Measurements from ENCODE around the gene PDZRN3.

PDZRN3 gene

GRCh38 chr3:73384091-73384906 lies 240.4 kb downstream of the PDZRN3 start:
- DNase-seq (ENCODE audit: low spot score) = no peak

GRCh38 chr3:73383470-73384049 lies 241.2 kb downstream of the PDZRN3 start:
- DNase-seq (ENCODE audit: low spot score) = no peak

GRCh38 chr3:73381551-73381950 lies 243.2 kb downstream of the PDZRN3 start:
- DNase-seq (ENCODE audit: low spot score) = no peak

- DNase-seq (ENCODE audit: low spot score) = no peak
Observed at GRCh38 chr3:73380735-73381532, 243.8 kb downstream of the PDZRN3 start.

- no peak for DNase-seq (ENCODE audit: low spot score)
Observed at GRCh38 chr3:73379465-73379864, 245.3 kb downstream of the PDZRN3 start.

GRCh38 chr3:73378207-73378606 lies 246.5 kb downstream of the PDZRN3 start:
- no peak for DNase-seq (ENCODE audit: low spot score)

GRCh38 chr3:73365756-73366397 lies 258.9 kb downstream of the PDZRN3 start:
- DNase-seq (ENCODE audit: low spot score) = no peak

- no peak for DNase-seq (ENCODE audit: low spot score)
Observed at GRCh38 chr3:73364517-73364916, 260.2 kb downstream of the PDZRN3 start.

- DNase-seq (ENCODE audit: low spot score) = no peak
Observed at GRCh38 chr3:73363093-73363492, 261.6 kb downstream of the PDZRN3 start.

GRCh38 chr3:73361591-73361990 lies 263.1 kb downstream of the PDZRN3 start:
- no peak for DNase-seq (ENCODE audit: low spot score)

- no peak for DNase-seq (ENCODE audit: low spot score)
Observed at GRCh38 chr3:73353649-73354217, 271.0 kb downstream of the PDZRN3 start.

GRCh38 chr3:73352841-73353645 lies 271.7 kb downstream of the PDZRN3 start:
- no peak for DNase-seq (ENCODE audit: low spot score)

- DNase-seq (ENCODE audit: low spot score) = no peak
Observed at GRCh38 chr3:73351423-73352071, 273.2 kb downstream of the PDZRN3 start.

- no peak for DNase-seq (ENCODE audit: low spot score)
Observed at GRCh38 chr3:73350996-73351395, 273.7 kb downstream of the PDZRN3 start.

- DNase-seq (ENCODE audit: low spot score) = no peak
Observed at GRCh38 chr3:73349657-73350056, 275.1 kb downstream of the PDZRN3 start.

- DNase-seq (ENCODE audit: low spot score) = no peak
Observed at GRCh38 chr3:73342077-73342476, 282.7 kb downstream of the PDZRN3 start.

GRCh38 chr3:73341272-73341935 lies 283.3 kb downstream of the PDZRN3 start:
- DNase-seq (ENCODE audit: low spot score) = no peak

GRCh38 chr3:73332558-73332957 lies 292.2 kb downstream of the PDZRN3 start:
- DNase-seq (ENCODE audit: low spot score) = no peak
